Trophoblast cell (in vitro differentiated cells and primary cell): Measurements from ENCODE around the gene GRAMD4.

Experiments used
- DNase-seq, 2 donors: peaks; one replicate each; pipeline ENCODE4 v3.0.0-alpha.2; 2016
- H2AFZ ChIP-seq: 2 replicates; pipeline ENCODE4 v1.6.1; 2013; ENCODE audit warnings: low read length, moderate library complexity, mild to moderate bottlenecking; ENCODE audit not compliant: insufficient read depth, poor library complexity
- H2AK5ac ChIP-seq: 2 replicates; pipeline ENCODE4 v1.6.1; 2013; ENCODE audit warnings: mild to moderate bottlenecking, low read length
- H2BK120ac ChIP-seq: 2 replicates; pipeline ENCODE4 v1.6.1; 2013; ENCODE audit warnings: low read length, mild to moderate bottlenecking, moderate library complexity; ENCODE audit not compliant: insufficient read depth, poor library complexity
- H2BK12ac ChIP-seq: 2 replicates; pipeline ENCODE4 v1.6.1; 2013; ENCODE audit warnings: mild to moderate bottlenecking, low read length, moderate library complexity
- H2BK5ac ChIP-seq: 2 replicates; pipeline ENCODE4 v1.6.1; 2013; ENCODE audit warnings: low read length, low read depth, moderate library complexity, mild to moderate bottlenecking; ENCODE audit not compliant: poor library complexity
- H3K14ac ChIP-seq: 2 replicates; pipeline ENCODE4 v1.6.1; 2013; ENCODE audit warnings: mild to moderate bottlenecking, low read length
- H3K18ac ChIP-seq: 2 replicates; pipeline ENCODE4 v1.6.1; 2013; ENCODE audit warnings: mild to moderate bottlenecking, low read length
- H3K23ac ChIP-seq: 2 replicates; pipeline ENCODE4 v1.6.1; 2013; ENCODE audit warnings: low read length
- H3K27ac ChIP-seq: 2 replicates; pipeline ENCODE4 v1.5.1; 2013; ENCODE audit warnings: low read depth, mild to moderate bottlenecking, inconsistent platforms, low read length, moderate library complexity
- H3K27me3 ChIP-seq: 2 replicates; pipeline ENCODE4 v1.6.1; 2013; ENCODE audit warnings: inconsistent platforms, mild to moderate bottlenecking, low read length, moderate library complexity; ENCODE audit not compliant: insufficient read depth
- H3K36me3 ChIP-seq, 2 experiments: 1 replicate in 1 of 2; 2 replicates in 1 of 2; pipeline ENCODE4 v1.6.1; 2013; ENCODE audit warnings: low read length in 2 of 2, mild to moderate bottlenecking in 2 of 2, moderate library complexity in 1 of 2; ENCODE audit not compliant: insufficient read depth in 2 of 2, control insufficient read depth in 1 of 2
- H3K4ac ChIP-seq: 2 replicates; pipeline ENCODE4 v1.6.1; 2013; ENCODE audit warnings: low read depth, mild to moderate bottlenecking, low read length, moderate library complexity
- H3K4me1 ChIP-seq, 2 experiments: 1 replicate in 1 of 2; 2 replicates in 1 of 2; pipeline ENCODE4 v1.6.1; 2013; ENCODE audit warnings: low read length in 2 of 2, mild to moderate bottlenecking in 2 of 2, moderate library complexity in 1 of 2; ENCODE audit not compliant: insufficient read depth in 2 of 2, control insufficient read depth in 1 of 2
- H3K4me2 ChIP-seq: 2 replicates; pipeline ENCODE4 v1.6.1; 2013; ENCODE audit warnings: inconsistent platforms, mild to moderate bottlenecking, low read length, moderate library complexity
- H3K4me3 ChIP-seq: 2 replicates; pipeline ENCODE4 v1.5.1; 2013; ENCODE audit warnings: mild to moderate bottlenecking, low read depth, low read length, inconsistent platforms
- H3K79me1 ChIP-seq: one replicate; pipeline ENCODE4 v1.6.1; 2013; ENCODE audit warnings: low read length
- H3K79me2 ChIP-seq: 2 replicates; pipeline ENCODE4 v1.6.1; 2013; ENCODE audit warnings: low read length, mild to moderate bottlenecking; ENCODE audit not compliant: control insufficient read depth, insufficient read depth, poor library complexity
- H3K9ac ChIP-seq: 2 replicates; pipeline ENCODE4 v1.6.1; 2013; ENCODE audit warnings: mild to moderate bottlenecking, low read length
- H3K9me3 ChIP-seq: 2 replicates; pipeline ENCODE4 v1.6.1; 2013; ENCODE audit warnings: low read depth, mild to moderate bottlenecking, control low read depth, inconsistent platforms, low read length; ENCODE audit not compliant: insufficient read depth
- H4K12ac ChIP-seq: 2 replicates; pipeline ENCODE4 v1.6.1; 2013; ENCODE audit warnings: low read depth, mild to moderate bottlenecking, low read length, moderate library complexity
- H4K8ac ChIP-seq: 2 replicates; pipeline ENCODE4 v1.6.1; 2013; ENCODE audit warnings: low read depth, mild to moderate bottlenecking, low read length, moderate library complexity
- H4K91ac ChIP-seq: one replicate; pipeline ENCODE4 v1.6.1; 2013; ENCODE audit warnings: low read depth, mild to moderate bottlenecking, low read length, moderate library complexity
- WGBS: extraction: QIAGEN DNeasy Blood & Tissue Kit; methylation state at CpG from one replicate; pipeline ENCODE4 v1.1.7; 2013; ENCODE audit warnings: missing lambda C conversion rate; ENCODE audit not compliant: insufficient read length, insufficient coverage; ENCODE audit errors: extremely low coverage; 5-methylcytosine and 5-hydroxymethylcytosine counted together

The GRAMD4 gene

GRCh38 chr22:46687048-46687444 lies 66.9 kb downstream of the GRAMD4 start:
- Histone ChIP-seq H2BK12ac (no peak overlapping the region), H2BK120ac (no peak overlapping the region), H3K36me3 (peaks cover 39 to 49% of the 10 kb centered on the region in 2 experiments), H3K27me3 (no peaks in the 10 kb centered on the region), H3K9me3 (peaks cover 3% of the 10 kb centered on the region), H3K79me2 (no peaks in the 10 kb centered on the region), H3K4me2 (no peak overlapping the region), H3K4ac (no peak overlapping the region), H4K8ac (no peak overlapping the region), H2BK5ac (no peak overlapping the region), H4K12ac (no peak overlapping the region), H3K4me3 (no peak overlapping the region), H3K79me1 (no peaks in the 10 kb centered on the region), H2AFZ (no peak overlapping the region), H3K4me1 (no peaks in the 10 kb centered on the region), H3K14ac (no peak overlapping the region), H3K18ac (no peak overlapping the region), H3K23ac (no peak overlapping the region), H3K27ac (no peak overlapping the region), H4K91ac (no peak overlapping the region), H2AK5ac (no peak overlapping the region), H3K9ac (no peak overlapping the region)
- no peak for DNase-seq
- whole genome bisulfite sequencing = no CpG with 5 or more reads among the region's 15 CpGs

- peaks cover 39 to 49% of the 10 kb centered on the region in 2 experiments for H3K36me3 ChIP-seq
- H2AFZ ChIP-seq = no peak overlapping the region
- H3K79me1 ChIP-seq = no peaks in the 10 kb centered on the region
- no peak overlapping the region for H3K18ac ChIP-seq
- H3K27ac ChIP-seq = no peak overlapping the region
- no peak overlapping the region for H3K14ac ChIP-seq
- H3K4me1 ChIP-seq = no peaks in the 10 kb centered on the region
- no peak overlapping the region for H3K4me2 ChIP-seq
- no CpG with 5 or more reads among the region's 15 CpGs for WGBS
- H2AK5ac ChIP-seq = no peak overlapping the region
- no peak overlapping the region for H3K9ac ChIP-seq
- no peak overlapping the region for H3K4me3 ChIP-seq
- no peaks in the 10 kb centered on the region for H3K27me3 ChIP-seq
- no peak overlapping the region for H2BK120ac ChIP-seq
- H3K9me3 ChIP-seq = peaks cover 2% of the 10 kb centered on the region
- no peak overlapping the region for H2BK12ac ChIP-seq
- H3K23ac ChIP-seq = no peak overlapping the region
- H3K79me2 ChIP-seq = no peaks in the 10 kb centered on the region
- no peak overlapping the region for H4K8ac ChIP-seq
- no peak overlapping the region for H4K12ac ChIP-seq
- DNase-seq = no peak
- H4K91ac ChIP-seq = no peak overlapping the region
- no peak overlapping the region for H3K4ac ChIP-seq
- H2BK5ac ChIP-seq = no peak overlapping the region
Measured at GRCh38 chr22:46687460-46687859, 67.3 kb downstream of the GRAMD4 start.

- H2BK120ac ChIP-seq = no peak overlapping the region
- H3K79me2 ChIP-seq = no peaks in the 10 kb centered on the region
- no peak overlapping the region for H3K27ac ChIP-seq
- H3K27me3 ChIP-seq = no peaks in the 10 kb centered on the region
- no peak for DNase-seq
- no peak overlapping the region for H4K91ac ChIP-seq
- H4K12ac ChIP-seq = no peak overlapping the region
- H3K9me3 ChIP-seq = peaks cover 2% of the 10 kb centered on the region
- no peak overlapping the region for H2AFZ ChIP-seq
- H3K4me1 ChIP-seq = no peaks in the 10 kb centered on the region
- H3K14ac ChIP-seq = no peak overlapping the region
- WGBS = no CpG with 5 or more reads among the region's 11 CpGs
- H4K8ac ChIP-seq = no peak overlapping the region
- no peak overlapping the region for H3K9ac ChIP-seq
- H2BK5ac ChIP-seq = no peak overlapping the region
- H2AK5ac ChIP-seq = no peak overlapping the region
- H3K4me3 ChIP-seq = no peak overlapping the region
- H3K36me3 ChIP-seq = peaks cover 45 to 55% of the 10 kb centered on the region in 2 experiments
- H3K79me1 ChIP-seq = no peaks in the 10 kb centered on the region
- no peak overlapping the region for H2BK12ac ChIP-seq
- no peak overlapping the region for H3K23ac ChIP-seq
- no peak overlapping the region for H3K18ac ChIP-seq
- no peak overlapping the region for H3K4me2 ChIP-seq
- no peak overlapping the region for H3K4ac ChIP-seq
Measured at GRCh38 chr22:46688949-46689348, 68.8 kb downstream of the GRAMD4 start.

- DNase-seq = no peak
- H4K12ac ChIP-seq = no peak overlapping the region
- no peak overlapping the region for H3K4me2 ChIP-seq
- no peak overlapping the region for H3K23ac ChIP-seq
- no peaks in the 10 kb centered on the region for H3K27me3 ChIP-seq
- WGBS = no CpG with 5 or more reads among the region's 20 CpGs
- H3K18ac ChIP-seq = no peak overlapping the region
- H3K9ac ChIP-seq = no peak overlapping the region
- H3K9me3 ChIP-seq = no peaks in the 10 kb centered on the region
- no peak overlapping the region for H2AFZ ChIP-seq
- H3K79me2 ChIP-seq = no peaks in the 10 kb centered on the region
- no peak overlapping the region for H2BK120ac ChIP-seq
- no peak overlapping the region for H2AK5ac ChIP-seq
- H2BK12ac ChIP-seq = no peak overlapping the region
- H2BK5ac ChIP-seq = no peak overlapping the region
- no peak overlapping the region for H3K27ac ChIP-seq
- H3K36me3 ChIP-seq = peaks cover 57 to 65% of the 10 kb centered on the region in 2 experiments
- H3K4me3 ChIP-seq = no peak overlapping the region
- no peak overlapping the region for H4K91ac ChIP-seq
- H3K79me1 ChIP-seq = no peaks in the 10 kb centered on the region
- no peak overlapping the region for H4K8ac ChIP-seq
- no peak overlapping the region for H3K4ac ChIP-seq
- no peaks in the 10 kb centered on the region for H3K4me1 ChIP-seq
- no peak overlapping the region for H3K14ac ChIP-seq
Measured at GRCh38 chr22:46690146-46690545, 70.0 kb downstream of the GRAMD4 start.
